ENCODE results near the gene NUTM2B. TPM values are rescaled to one million over a fixed set of nuclear protein-coding genes. Genes with fewer than 3 reads are reported as not detected.
"Not testable (repeated sequence)": the region's sequence is repeated elsewhere in the genome, so short reads cannot be mapped to it uniquely, and the experiment has no call there.

NUTM2B gene
- total and polyA plus RNA-seq, 4 donors, result 0.25 to 0.43 (median 0.37) TPM; not detected in 1

GRCh38 chr10:79685044-79685685 lies 17.9 kb upstream of the NUTM2B start:
- H3K4me3 ChIP-seq (ENCODE audit: low read depth in 1 of 3, low read length in 3 of 3); DNase-seq (ENCODE audit: low spot score); H3K27me3 ChIP-seq (ENCODE audit: control insufficient read depth in 4 of 4, insufficient read depth in 4 of 4, low read length in 3 of 4); H3K9ac ChIP-seq (ENCODE audit: low read depth in 1 of 2, low read length in 2 of 2); H3K36me3 ChIP-seq (ENCODE audit: control insufficient read depth in 4 of 4, insufficient read depth in 3 of 4, low read depth in 1 of 4, low read length in 3 of 4); H3K27ac ChIP-seq (ENCODE audit: low read depth in 1 of 2, low read length in 2 of 2); H3K4me1 ChIP-seq (ENCODE audit: control insufficient read depth in 4 of 4, insufficient read depth in 4 of 4, low read length in 3 of 4); H3K9me3 ChIP-seq (ENCODE audit: control insufficient read depth in 4 of 4, low read length in 3 of 4): not testable (repeated sequence)
- TF ChIP-seq RAD21 (IDR thresholded peaks at IDR 0.05), result peak in 1 of 2 donors; percentile 21
- WGBS, result 92% methylated on average over 21 of the region's 21 CpGs

GRCh38 chr10:79686595-79686994 lies 16.4 kb upstream of the NUTM2B start:
- not testable (repeated sequence) for DNase-seq (ENCODE audit: low spot score); H3K27ac ChIP-seq (ENCODE audit: low read depth in 1 of 2, low read length in 2 of 2); H3K36me3 ChIP-seq (ENCODE audit: control insufficient read depth in 4 of 4, insufficient read depth in 3 of 4, low read depth in 1 of 4, low read length in 3 of 4); H3K27me3 ChIP-seq (ENCODE audit: control insufficient read depth in 4 of 4, insufficient read depth in 4 of 4, low read length in 3 of 4); H3K9me3 ChIP-seq (ENCODE audit: control insufficient read depth in 4 of 4, low read length in 3 of 4); H3K4me1 ChIP-seq (ENCODE audit: control insufficient read depth in 4 of 4, insufficient read depth in 4 of 4, low read length in 3 of 4); H3K9ac ChIP-seq (ENCODE audit: low read depth in 1 of 2, low read length in 2 of 2); H3K4me3 ChIP-seq (ENCODE audit: low read depth in 1 of 3, low read length in 3 of 3)
- 99% methylated on average over 4 of the region's 4 CpGs for WGBS

- DNase-seq (ENCODE audit: low spot score); H3K27me3 ChIP-seq (ENCODE audit: control insufficient read depth in 4 of 4, insufficient read depth in 4 of 4, low read length in 3 of 4): not testable (repeated sequence)
- 93% methylated on average over 6 of the region's 6 CpGs for WGBS
Observed at GRCh38 chr10:79687406-79688150, 15.4 kb upstream of the NUTM2B start.

GRCh38 chr10:79688798-79689197 lies 14.2 kb upstream of the NUTM2B start:
- H3K4me3 ChIP-seq (ENCODE audit: low read depth in 1 of 3, low read length in 3 of 3); H3K4me1 ChIP-seq (ENCODE audit: control insufficient read depth in 4 of 4, insufficient read depth in 4 of 4, low read length in 3 of 4); H3K27me3 ChIP-seq (ENCODE audit: control insufficient read depth in 4 of 4, insufficient read depth in 4 of 4, low read length in 3 of 4); DNase-seq (ENCODE audit: low spot score); H3K36me3 ChIP-seq (ENCODE audit: control insufficient read depth in 4 of 4, insufficient read depth in 3 of 4, low read depth in 1 of 4, low read length in 3 of 4); H3K9ac ChIP-seq (ENCODE audit: low read depth in 1 of 2, low read length in 2 of 2); H3K9me3 ChIP-seq (ENCODE audit: control insufficient read depth in 4 of 4, low read length in 3 of 4); H3K27ac ChIP-seq (ENCODE audit: low read depth in 1 of 2, low read length in 2 of 2): not testable (repeated sequence)
- 87% methylated on average over 4 of the region's 4 CpGs for WGBS

More at GRCh38 chr10:79687406-79688150, 15.4 kb upstream of the NUTM2B start:
- not testable (repeated sequence) for H3K4me3 ChIP-seq (ENCODE audit: low read depth in 1 of 3, low read length in 3 of 3); H3K27ac ChIP-seq (ENCODE audit: low read depth in 1 of 2, low read length in 2 of 2); H3K4me1 ChIP-seq (ENCODE audit: control insufficient read depth in 4 of 4, insufficient read depth in 4 of 4, low read length in 3 of 4); H3K36me3 ChIP-seq (ENCODE audit: control insufficient read depth in 4 of 4, insufficient read depth in 3 of 4, low read depth in 1 of 4, low read length in 3 of 4); H3K9me3 ChIP-seq (ENCODE audit: control insufficient read depth in 4 of 4, low read length in 3 of 4); H3K9ac ChIP-seq (ENCODE audit: low read depth in 1 of 2, low read length in 2 of 2)

GRCh38 chr10:79696596-79696995 lies 6.4 kb upstream of the NUTM2B start:
- not testable (repeated sequence) for H3K4me3 ChIP-seq (ENCODE audit: low read depth in 1 of 3, low read length in 3 of 3); H3K36me3 ChIP-seq (ENCODE audit: control insufficient read depth in 4 of 4, insufficient read depth in 3 of 4, low read depth in 1 of 4, low read length in 3 of 4); H3K9me3 ChIP-seq (ENCODE audit: control insufficient read depth in 4 of 4, low read length in 3 of 4); DNase-seq (ENCODE audit: low spot score); H3K4me1 ChIP-seq (ENCODE audit: control insufficient read depth in 4 of 4, insufficient read depth in 4 of 4, low read length in 3 of 4); H3K27me3 ChIP-seq (ENCODE audit: control insufficient read depth in 4 of 4, insufficient read depth in 4 of 4, low read length in 3 of 4); H3K27ac ChIP-seq (ENCODE audit: low read depth in 1 of 2, low read length in 2 of 2); H3K9ac ChIP-seq (ENCODE audit: low read depth in 1 of 2, low read length in 2 of 2)
- 87% methylated on average over 2 of the region's 6 CpGs for WGBS

GRCh38 chr10:79697141-79697540 lies 5.9 kb upstream of the NUTM2B start:
- not testable (repeated sequence) for H3K36me3 ChIP-seq (ENCODE audit: control insufficient read depth in 4 of 4, insufficient read depth in 3 of 4, low read depth in 1 of 4, low read length in 3 of 4); H3K27me3 ChIP-seq (ENCODE audit: control insufficient read depth in 4 of 4, insufficient read depth in 4 of 4, low read length in 3 of 4); H3K4me3 ChIP-seq (ENCODE audit: low read depth in 1 of 3, low read length in 3 of 3); DNase-seq (ENCODE audit: low spot score); H3K27ac ChIP-seq (ENCODE audit: low read depth in 1 of 2, low read length in 2 of 2); H3K9me3 ChIP-seq (ENCODE audit: control insufficient read depth in 4 of 4, low read length in 3 of 4); H3K9ac ChIP-seq (ENCODE audit: low read depth in 1 of 2, low read length in 2 of 2); H3K4me1 ChIP-seq (ENCODE audit: control insufficient read depth in 4 of 4, insufficient read depth in 4 of 4, low read length in 3 of 4)
- 81% methylated on average over 1 of the region's 5 CpGs for WGBS

GRCh38 chr10:79700381-79700944 lies 2.6 kb upstream of the NUTM2B start:
- not testable (repeated sequence) for H3K9ac ChIP-seq (ENCODE audit: low read depth in 1 of 2, low read length in 2 of 2); H3K36me3 ChIP-seq (ENCODE audit: control insufficient read depth in 4 of 4, insufficient read depth in 3 of 4, low read depth in 1 of 4, low read length in 3 of 4); H3K9me3 ChIP-seq (ENCODE audit: control insufficient read depth in 4 of 4, low read length in 3 of 4); DNase-seq (ENCODE audit: low spot score); H3K27ac ChIP-seq (ENCODE audit: low read depth in 1 of 2, low read length in 2 of 2); H3K27me3 ChIP-seq (ENCODE audit: control insufficient read depth in 4 of 4, insufficient read depth in 4 of 4, low read length in 3 of 4); H3K4me3 ChIP-seq (ENCODE audit: low read depth in 1 of 3, low read length in 3 of 3); H3K4me1 ChIP-seq (ENCODE audit: control insufficient read depth in 4 of 4, insufficient read depth in 4 of 4, low read length in 3 of 4)
- WGBS, result 89% methylated on average over 33 of the region's 37 CpGs

GRCh38 chr10:79707017-79707416 lies 4.0 kb downstream of the NUTM2B start:
- not testable (repeated sequence) for H3K27me3 ChIP-seq (ENCODE audit: control insufficient read depth in 4 of 4, insufficient read depth in 4 of 4, low read length in 3 of 4); H3K4me1 ChIP-seq (ENCODE audit: control insufficient read depth in 4 of 4, insufficient read depth in 4 of 4, low read length in 3 of 4); H3K9me3 ChIP-seq (ENCODE audit: control insufficient read depth in 4 of 4, low read length in 3 of 4); H3K36me3 ChIP-seq (ENCODE audit: control insufficient read depth in 4 of 4, insufficient read depth in 3 of 4, low read depth in 1 of 4, low read length in 3 of 4); H3K9ac ChIP-seq (ENCODE audit: low read depth in 1 of 2, low read length in 2 of 2); H3K27ac ChIP-seq (ENCODE audit: low read depth in 1 of 2, low read length in 2 of 2); DNase-seq (ENCODE audit: low spot score); H3K4me3 ChIP-seq (ENCODE audit: low read depth in 1 of 3, low read length in 3 of 3)
- WGBS, result 96% methylated on average over 8 of the region's 8 CpGs

All from liver (tissue), 9 donors.